Bronchus fibroblast of lung (primary cell): ENCODE results near the gene PTX3. TPM values are rescaled to one million over a fixed set of nuclear protein-coding genes. Genes with fewer than 3 reads are reported as not detected.

Source experiments
- total RNA-seq: library from RNA; depleted of rRNA; stranded (reverse); fragments of >200 nt; gene quantifications from 2 replicates; pipeline ENCODE4 v1.2.3, GENCODE V29; 2015

PTX3 gene
- 276 and 277 TPM in 2 replicates for total RNA-seq

DNA sequence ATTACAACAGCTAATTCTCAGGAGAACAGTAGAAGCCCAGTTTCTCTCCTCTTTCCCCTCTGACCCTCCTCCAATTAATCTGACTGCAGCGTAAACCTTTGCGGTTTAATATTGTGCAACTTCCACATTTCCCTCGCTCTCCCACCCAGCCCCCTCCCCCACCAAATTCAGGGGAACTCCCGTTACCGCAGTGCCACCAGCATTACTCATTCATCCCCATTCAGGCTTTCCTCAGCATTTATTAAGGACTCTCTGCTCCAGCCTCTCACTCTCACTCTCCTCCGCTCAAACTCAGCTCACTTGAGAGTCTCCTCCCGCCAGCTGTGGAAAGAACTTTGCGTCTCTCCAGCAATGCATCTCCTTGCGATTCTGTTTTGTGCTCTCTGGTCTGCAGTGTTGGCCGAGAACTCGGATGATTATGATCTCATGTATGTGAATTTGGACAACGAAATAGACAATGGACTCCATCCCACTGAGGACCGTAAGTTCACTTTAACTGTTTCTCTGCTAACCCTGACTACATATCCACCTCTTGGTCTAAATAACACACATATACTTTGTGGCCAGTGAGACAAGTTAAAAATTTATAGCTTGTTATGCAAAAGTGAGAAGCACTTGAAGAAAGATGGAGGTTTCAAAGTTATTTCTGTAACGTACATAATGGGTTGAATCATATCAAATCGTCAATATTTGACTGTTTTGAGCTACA lies at the start of gene PTX3:
Gene PTX3 (plus strand): TSS at position 268 of the 709 bp plus-strand sequence. CDS start 84 bp downstream, at position 352.

Other genes with a start within 250 kb of the PTX3 start
- 25.9 and 30.1 TPM in 2 replicates for gene VEPH1, start 66.6 kb downstream of the PTX3 start, total RNA-seq